CD4-positive, alpha-beta T cell (primary cell): ENCODE results near the gene MICALL2. TPM values are rescaled to one million over a fixed set of nuclear protein-coding genes. Genes with fewer than 3 reads are reported as not detected.

Source experiments
- ATAC-seq: fragments of 200-7000 bp; cut with Tn5 transposase; one replicate; pipeline ENCODE4 v1.10.0; 2022; ENCODE audit warnings: mild to moderate bottlenecking; ENCODE audit not compliant: poor library complexity
- CTCF ChIA-PET: fragments of 350-600 bp; sonication (Branson Sonifier 250); formaldehyde crosslinking; loops from one replicate; lab custom pipeline; 2021; ENCODE audit warnings: antibody characterized with exemption, inconsistent platforms; lab: Charles Lee
- POLR2A ChIA-PET: fragments of 350-600 bp; sonication (Branson Sonifier 250); formaldehyde crosslinking; loops from one replicate; lab custom pipeline; 2021; ENCODE audit warnings: antibody characterized with exemption, inconsistent platforms; lab: Charles Lee
- DNase-seq, 14 experiments: peaks; one replicate each; pipeline ENCODE4 v3.0.0-alpha.2; 2013 to 2020; ENCODE audit warnings: mixed read lengths in 2 of 14
- H3K27ac ChIP-seq, 2 donors: one replicate each; pipeline versions ENCODE4 v1.5.1 to v1.7.0; 2013; ENCODE audit warnings: low read length in 2 of 2, low read depth in 1 of 2, mild to moderate bottlenecking in 1 of 2
- H3K27me3 ChIP-seq, 2 experiments: 1 replicate in 1 of 2; 2 replicates in 1 of 2; pipeline versions ENCODE4 v1.6.1 to v1.7.0; 2013; ENCODE audit warnings: low read length in 2 of 2, control low read depth in 1 of 2, mild to moderate bottlenecking in 1 of 2, moderate library complexity in 1 of 2; ENCODE audit not compliant: insufficient read depth in 2 of 2, control insufficient read depth in 1 of 2
- H3K36me3 ChIP-seq: one replicate; pipeline ENCODE4 v1.6.1; 2013; ENCODE audit warnings: low read length, control low read depth; ENCODE audit not compliant: insufficient read depth
- H3K4me1 ChIP-seq: one replicate; pipeline ENCODE4 v1.6.1; 2013; ENCODE audit warnings: low read length, control low read depth; ENCODE audit not compliant: insufficient read depth
- H3K4me3 ChIP-seq: one replicate; pipeline ENCODE4 v1.5.1; 2013; ENCODE audit warnings: mild to moderate bottlenecking, low read length, moderate library complexity
- H3K9me3 ChIP-seq, 2 experiments: 1 replicate in 1 of 2; 2 replicates in 1 of 2; pipeline versions ENCODE4 v1.6.1 to v1.7.0; 2013; ENCODE audit warnings: low read length in 2 of 2, mild to moderate bottlenecking in 2 of 2, control low read depth in 1 of 2, moderate library complexity in 1 of 2; ENCODE audit not compliant: control insufficient read depth in 1 of 2, insufficient read depth in 1 of 2
- H3K27ac Mint-ChIP-seq: one replicate; pipeline ENCODE4 v1.8.0; 2020; ENCODE audit warnings: mixed read lengths
- H3K27me3 Mint-ChIP-seq: one replicate; pipeline ENCODE4 v1.8.0; 2021; ENCODE audit warnings: mixed read lengths
- H3K36me3 Mint-ChIP-seq: one replicate; pipeline ENCODE4 v1.8.0; 2021; ENCODE audit warnings: low read depth, mixed read lengths
- H3K4me1 Mint-ChIP-seq: one replicate; pipeline ENCODE4 v1.8.0; 2021; ENCODE audit warnings: low read depth, mixed read lengths
- H3K4me3 Mint-ChIP-seq: one replicate; pipeline ENCODE4 v1.8.0; 2020; ENCODE audit warnings: mild to moderate bottlenecking, mixed read lengths
- H3K9me3 Mint-ChIP-seq: one replicate; pipeline ENCODE4 v1.8.0; 2020; ENCODE audit warnings: mixed read lengths
- intact Hi-C, 2 experiments: fragments of 100-400 bp; cut with DNase I in 1 of 2; cut with micrococcal nuclease in 1 of 2; formaldehyde crosslinking; loops; one replicate each; pipeline versions ENCODE4 v1.15.1 to v1.9.0; 2023 to 2025; cut with DNase I, micrococcal nuclease
- total RNA-seq, 174 experiments: library from RNA in 2 of 174; stranded (reverse) in 2 of 174; gene quantifications; one replicate each; pipeline ENCODE4 v1.2.3 and lab custom pipeline; 2021 to 2026
- TF ChIP-seq, protein P1 (sequence below): fragments of 200-600 bp; IDR thresholded peaks from one replicate; pipeline ENCODE4 v1.8.0; 2022; ENCODE audit warnings: antibody characterized with exemption, mild to moderate bottlenecking

MICALL2 gene
- total RNA-seq, 2 experiments from 2014 or later: 1.9 to 2.2 TPM

GRCh38 chr7:1441615-1442354 is 17.5 kb downstream of the MICALL2 start:
- Mint-ChIP-seq H3K36me3 (no peaks in the 10 kb centered on the region), H3K4me1 (no peaks in the 10 kb centered on the region), H3K4me3 (no peak overlapping the region), H3K27ac (no peak overlapping the region), H3K9me3 (no peaks in the 10 kb centered on the region), H3K27me3 (no peaks in the 10 kb centered on the region)
- CTCF ChIA-PET: no interaction called here
- H3K4me1 ChIP-seq: no peaks in the 10 kb centered on the region
- H3K27me3 ChIP-seq: no peaks in the 10 kb centered on the region
- intact Hi-C loops: no loop called here
- no peak overlapping the region for H3K27ac ChIP-seq
- TF ChIP-seq, protein P1, sequence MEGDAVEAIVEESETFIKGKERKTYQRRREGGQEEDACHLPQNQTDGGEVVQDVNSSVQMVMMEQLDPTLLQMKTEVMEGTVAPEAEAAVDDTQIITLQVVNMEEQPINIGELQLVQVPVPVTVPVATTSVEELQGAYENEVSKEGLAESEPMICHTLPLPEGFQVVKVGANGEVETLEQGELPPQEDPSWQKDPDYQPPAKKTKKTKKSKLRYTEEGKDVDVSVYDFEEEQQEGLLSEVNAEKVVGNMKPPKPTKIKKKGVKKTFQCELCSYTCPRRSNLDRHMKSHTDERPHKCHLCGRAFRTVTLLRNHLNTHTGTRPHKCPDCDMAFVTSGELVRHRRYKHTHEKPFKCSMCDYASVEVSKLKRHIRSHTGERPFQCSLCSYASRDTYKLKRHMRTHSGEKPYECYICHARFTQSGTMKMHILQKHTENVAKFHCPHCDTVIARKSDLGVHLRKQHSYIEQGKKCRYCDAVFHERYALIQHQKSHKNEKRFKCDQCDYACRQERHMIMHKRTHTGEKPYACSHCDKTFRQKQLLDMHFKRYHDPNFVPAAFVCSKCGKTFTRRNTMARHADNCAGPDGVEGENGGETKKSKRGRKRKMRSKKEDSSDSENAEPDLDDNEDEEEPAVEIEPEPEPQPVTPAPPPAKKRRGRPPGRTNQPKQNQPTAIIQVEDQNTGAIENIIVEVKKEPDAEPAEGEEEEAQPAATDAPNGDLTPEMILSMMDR: no peak
- POLR2A ChIA-PET: no interaction called here
- no peaks in the 10 kb centered on the region for H3K36me3 ChIP-seq
- H3K9me3 ChIP-seq: no peaks in the 10 kb centered on the region
- ATAC-seq (no peak), DNase-seq (no peak)
- no peak overlapping the region for H3K4me3 ChIP-seq

DNA sequence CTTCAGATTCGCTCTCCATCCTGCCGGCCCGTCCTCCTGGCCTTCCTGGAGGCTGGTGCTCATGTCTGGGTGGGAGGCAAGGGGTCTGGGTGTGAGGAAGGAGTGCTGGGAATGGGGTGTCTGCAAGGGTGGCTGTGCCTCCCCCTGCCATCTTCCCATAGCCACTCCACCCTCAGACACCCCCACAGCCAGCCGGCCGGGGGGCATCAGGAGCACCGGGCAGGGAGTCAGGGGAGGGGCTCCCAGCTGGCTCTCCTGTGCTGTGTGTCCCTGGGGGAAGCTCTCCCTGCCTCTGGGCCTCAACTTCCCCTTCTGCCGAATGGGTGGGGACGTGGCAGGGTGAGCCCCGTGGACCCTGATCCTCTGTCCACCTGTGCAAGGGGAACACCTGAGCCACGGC is 18.6 kb downstream of the MICALL2 start:
- Histone ChIP-seq H3K4me3 (no peak overlapping the region), H3K36me3 (no peaks in the 10 kb centered on the region), H3K9me3 (no peaks in the 10 kb centered on the region), H3K27me3 (no peaks in the 10 kb centered on the region), H3K27ac (no peak overlapping the region), H3K4me1 (no peaks in the 10 kb centered on the region)
- no peak for ATAC-seq
- Mint-ChIP-seq H3K9me3 (no peaks in the 10 kb centered on the region), H3K36me3 (no peaks in the 10 kb centered on the region), H3K4me3 (no peak overlapping the region), H3K27ac (no peak overlapping the region), H3K27me3 (no peaks in the 10 kb centered on the region), H3K4me1 (no peaks in the 10 kb centered on the region)
- no peak for DNase-seq
- TF ChIP-seq, protein P1: no peak
- POLR2A ChIA-PET: no interaction called here
- CTCF ChIA-PET: no interaction called here
- intact Hi-C loops: no loop called here

DNA sequence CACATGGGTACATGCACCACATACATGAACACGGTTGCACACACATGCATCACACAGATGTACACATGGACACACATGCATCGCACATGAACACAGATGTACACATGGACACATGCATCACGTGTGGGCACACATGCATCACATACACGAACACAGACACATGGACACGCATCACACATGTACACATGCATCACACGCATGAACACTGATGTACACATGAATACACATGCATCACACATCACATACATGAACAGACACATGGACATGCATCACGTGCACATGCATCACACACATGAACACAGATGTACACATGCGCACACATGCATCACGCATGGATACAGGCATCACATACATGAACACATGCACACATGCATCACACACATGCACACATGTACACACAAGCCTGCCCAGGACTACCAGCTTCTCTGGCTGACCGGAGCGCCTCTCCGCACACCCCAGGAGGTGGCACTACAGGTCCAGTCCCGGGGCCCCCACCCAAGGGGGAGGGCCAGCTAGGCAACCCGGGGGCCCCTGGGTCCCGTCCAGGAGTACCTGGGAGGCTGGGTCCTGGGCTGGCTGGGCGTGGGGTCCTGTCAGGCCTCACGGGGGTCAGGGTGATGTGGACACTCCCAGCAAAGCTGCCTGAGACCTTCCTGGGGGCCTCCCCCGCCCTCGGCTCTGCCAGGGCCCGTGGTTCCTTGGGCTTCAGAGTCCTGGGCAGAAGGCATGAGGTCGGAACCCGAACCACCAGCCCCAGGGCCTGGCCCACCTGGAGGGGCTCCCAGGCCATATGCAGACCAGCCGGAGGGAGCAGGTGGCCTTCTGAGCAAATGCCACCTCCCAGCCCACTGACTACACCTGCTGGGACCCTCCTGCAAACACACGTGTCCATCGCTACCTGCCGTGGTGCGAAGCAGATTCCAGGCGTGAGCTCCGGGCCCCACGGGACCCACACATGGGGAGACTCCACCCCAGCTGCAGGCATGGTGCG is 19.6 kb downstream of the MICALL2 start:
- no peaks in the 10 kb centered on the region for H3K4me1 Mint-ChIP-seq
- POLR2A ChIA-PET: no interaction called here
- CTCF ChIA-PET: no interaction called here
- no peaks in the 10 kb centered on the region for H3K9me3 Mint-ChIP-seq
- no peak for DNase-seq
- H3K36me3 Mint-ChIP-seq: no peaks in the 10 kb centered on the region
- no peak overlapping the region for H3K4me3 Mint-ChIP-seq
- no peaks in the 10 kb centered on the region for H3K27me3 ChIP-seq
- no peaks in the 10 kb centered on the region for H3K4me1 ChIP-seq
- no peak overlapping the region for H3K4me3 ChIP-seq
- no peak overlapping the region for H3K27ac Mint-ChIP-seq
- TF ChIP-seq, protein P1: no peak
- no peaks in the 10 kb centered on the region for H3K27me3 Mint-ChIP-seq
- no peak overlapping the region for H3K27ac ChIP-seq
- no peaks in the 10 kb centered on the region for H3K36me3 ChIP-seq
- intact Hi-C loops: no loop called here
- no peak for ATAC-seq
- H3K9me3 ChIP-seq: no peaks in the 10 kb centered on the region
